A549 treated with ZK216348 at 1 μM for 4 hours (cell line): Measurements from ENCODE around the gene PCBP4. TPM values are rescaled to one million over a fixed set of nuclear protein-coding genes. Genes with fewer than 3 reads are reported as not detected.

Experiments used
- total RNA-seq: library from RNA; stranded (reverse); fragments of 200-300 nt; extraction: Qiagen RNA extraction; gene quantifications from 5 replicates; pipeline ENCODE4 v1.2.3, GENCODE V29; 2022; ENCODE audit warnings: low read depth

PCBP4 gene
- 9.3 to 16.6 TPM (median 12.9 TPM) in 5 replicates for total RNA-seq

DNA sequence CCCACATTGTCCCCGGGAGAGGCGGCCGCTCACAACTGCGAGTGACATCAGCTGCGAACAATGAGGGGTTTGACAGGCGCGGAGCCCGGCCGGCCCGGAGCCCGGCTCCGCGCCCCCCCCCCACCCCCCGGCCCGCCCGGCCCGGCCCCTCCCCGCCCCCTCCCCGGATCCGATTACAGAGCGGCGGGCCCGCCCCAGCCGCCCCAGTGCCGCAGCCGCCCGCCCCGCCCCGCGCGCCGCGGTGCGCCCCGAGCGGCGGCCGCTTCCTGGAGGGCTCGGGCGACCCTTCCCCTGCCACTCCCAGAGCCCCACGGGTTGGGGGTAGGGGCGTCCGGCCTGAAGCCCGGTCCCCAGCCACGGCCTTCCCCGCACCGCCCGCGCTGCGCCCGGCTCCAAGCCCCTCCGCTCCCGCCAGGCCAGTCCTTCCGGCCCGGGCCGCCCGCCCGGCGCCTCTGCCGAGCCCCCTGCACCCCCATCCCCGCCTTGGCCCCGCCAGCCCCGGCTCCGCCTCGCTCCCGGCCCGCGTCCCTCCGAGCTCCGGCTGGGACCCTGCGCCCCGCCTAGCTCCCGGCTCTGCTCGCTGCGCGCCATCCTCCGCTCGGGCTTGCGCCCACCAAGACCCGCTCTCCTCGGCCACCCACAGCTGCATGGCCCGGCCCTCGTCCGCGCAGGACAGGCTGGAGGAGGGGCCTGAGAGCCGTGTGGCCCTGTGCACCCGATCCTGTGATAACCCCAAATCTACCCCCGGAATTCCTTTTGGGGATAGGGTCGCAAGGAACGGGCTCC, at the start of gene PCBP4:
Gene PCBP4 (minus strand): TSS at position 71 of the 786 bp plus-strand sequence. CDS start 6,214 bp downstream, outside the sequence.

DNA sequence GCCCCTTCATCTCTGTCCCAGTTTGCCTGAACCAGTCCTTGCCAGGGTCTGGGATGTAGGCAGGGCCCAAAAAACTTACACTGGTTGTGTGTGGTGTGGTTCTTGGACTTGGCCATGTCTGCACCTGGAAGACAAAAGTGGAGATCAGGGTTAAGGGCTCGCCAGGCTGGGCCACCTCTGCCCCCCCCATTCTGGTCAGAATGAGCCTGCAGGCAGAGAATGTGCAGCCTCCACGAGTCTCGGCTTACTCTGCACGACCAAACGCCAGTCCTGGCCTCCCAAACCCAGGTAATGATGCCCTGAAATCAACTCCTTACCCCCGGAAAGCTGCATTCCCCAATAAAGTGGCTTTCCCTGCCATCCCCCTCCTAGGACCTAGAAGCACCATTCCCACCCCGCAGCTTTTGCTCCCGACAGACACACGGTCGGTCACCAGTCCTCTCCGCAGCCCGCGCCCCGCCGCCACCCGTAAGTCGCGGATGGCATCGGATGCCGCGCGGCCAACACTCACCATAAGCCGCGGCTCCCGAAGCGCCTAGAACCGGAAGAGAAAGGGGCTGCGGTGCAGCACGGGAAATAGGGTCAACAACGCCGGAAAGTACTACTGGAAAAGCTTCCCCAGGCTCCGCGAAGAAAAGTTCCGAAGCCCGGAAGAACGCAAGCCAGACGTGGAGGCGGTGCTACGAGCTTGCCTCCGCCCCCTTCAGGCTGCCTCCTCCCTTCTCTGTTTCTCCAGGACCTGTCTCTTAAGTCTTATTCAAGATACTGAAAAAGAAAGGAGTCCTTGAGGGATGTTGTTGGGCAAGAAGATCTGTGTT, 28.3 kb upstream of the PCBP4 start, which contains the start of gene RPL29:
Gene RPL29 (minus strand): TSS at position 550 of the 818 bp plus-strand sequence. CDS start 434 bp downstream, at position 116.

DNA sequence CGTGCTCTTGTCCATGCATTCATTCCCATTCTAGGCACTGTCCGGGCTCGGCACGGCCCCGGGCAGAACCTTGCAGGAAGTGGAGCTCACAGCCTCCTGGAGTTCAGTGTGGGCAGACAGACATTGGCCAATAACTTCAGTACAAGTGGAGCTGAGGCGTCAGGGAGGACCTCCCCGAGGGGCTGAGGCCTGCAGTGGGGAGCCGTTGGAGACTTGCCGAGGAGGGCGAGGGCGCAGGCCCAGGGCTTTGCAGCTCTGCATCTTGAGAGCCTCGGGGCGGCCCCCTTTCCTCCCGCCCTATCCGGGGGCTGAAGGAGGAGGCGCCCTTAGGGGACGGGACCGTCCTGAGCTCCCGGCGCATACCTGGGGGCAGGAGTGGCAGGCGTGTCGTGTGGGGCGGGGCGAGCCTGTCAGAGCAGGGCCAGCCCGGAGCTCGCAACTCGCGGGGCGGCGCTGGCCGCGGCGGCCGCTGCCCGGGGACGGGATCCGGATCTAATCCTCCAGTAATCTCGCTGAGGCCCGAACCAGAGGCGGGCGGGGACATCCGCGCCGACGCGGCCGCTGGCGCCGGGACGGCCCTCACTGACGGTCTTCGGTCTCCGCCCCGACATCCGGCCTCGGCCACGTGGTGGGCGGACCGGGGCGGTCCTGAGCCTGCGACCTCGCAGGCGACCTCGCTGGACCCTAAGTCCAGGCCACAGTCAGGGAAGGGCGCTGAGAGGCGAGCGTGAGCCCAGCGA, 15.8 kb upstream of the PCBP4 start, which contains the start of gene ACY1:
Gene ACY1 (plus strand): TSS at position 698 of the 740 bp plus-strand sequence. CDS start 530 bp downstream, outside the sequence.

DNA sequence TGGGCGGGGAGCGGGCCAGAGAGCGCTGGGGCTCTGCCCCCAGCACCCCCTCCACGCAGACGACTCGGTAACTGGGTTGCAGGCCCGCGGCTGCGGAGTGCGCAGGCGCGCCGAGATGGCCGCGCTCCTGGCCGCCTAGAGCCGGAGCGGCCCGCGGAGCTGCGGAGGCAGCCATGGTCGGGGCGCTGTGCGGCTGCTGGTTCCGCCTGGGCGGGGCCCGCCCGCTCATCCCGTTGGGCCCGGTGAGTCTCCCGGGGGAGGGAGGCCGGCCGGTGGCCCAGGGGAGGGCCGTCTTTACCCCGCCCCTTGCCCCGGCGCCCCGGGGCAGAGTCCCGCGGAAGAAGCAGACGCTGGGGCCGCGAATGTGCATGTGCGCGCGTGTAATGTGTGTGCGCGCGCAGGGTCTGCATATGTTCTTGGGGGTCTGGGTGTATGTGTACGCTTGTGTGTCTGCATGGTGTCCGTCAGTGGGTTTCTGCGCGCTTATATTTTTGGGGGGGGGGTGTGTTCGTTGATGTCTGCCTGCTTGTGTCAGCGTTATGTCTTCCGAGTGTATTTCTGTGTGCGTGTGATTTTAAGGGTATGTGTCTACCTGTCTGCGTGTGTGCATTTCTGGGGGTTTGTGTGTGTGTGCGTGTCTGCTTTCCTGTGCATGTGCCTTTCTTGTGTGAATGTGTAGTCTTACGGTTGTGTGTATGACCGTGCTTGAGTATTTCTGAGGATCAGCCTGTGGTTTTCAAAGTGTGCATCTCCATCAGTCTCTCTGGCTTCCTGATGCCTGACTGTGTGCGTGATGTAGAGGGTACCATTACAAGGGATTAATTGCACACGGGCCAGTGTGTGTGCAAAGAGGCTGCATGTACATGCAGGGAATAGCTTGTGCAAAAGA, 8.0 kb upstream of the PCBP4 start, which contains the start of gene ABHD14A:
Gene ABHD14A (plus strand): TSS at position 102 of the 889 bp plus-strand sequence. CDS start 72 bp downstream, at position 174.

DNA sequence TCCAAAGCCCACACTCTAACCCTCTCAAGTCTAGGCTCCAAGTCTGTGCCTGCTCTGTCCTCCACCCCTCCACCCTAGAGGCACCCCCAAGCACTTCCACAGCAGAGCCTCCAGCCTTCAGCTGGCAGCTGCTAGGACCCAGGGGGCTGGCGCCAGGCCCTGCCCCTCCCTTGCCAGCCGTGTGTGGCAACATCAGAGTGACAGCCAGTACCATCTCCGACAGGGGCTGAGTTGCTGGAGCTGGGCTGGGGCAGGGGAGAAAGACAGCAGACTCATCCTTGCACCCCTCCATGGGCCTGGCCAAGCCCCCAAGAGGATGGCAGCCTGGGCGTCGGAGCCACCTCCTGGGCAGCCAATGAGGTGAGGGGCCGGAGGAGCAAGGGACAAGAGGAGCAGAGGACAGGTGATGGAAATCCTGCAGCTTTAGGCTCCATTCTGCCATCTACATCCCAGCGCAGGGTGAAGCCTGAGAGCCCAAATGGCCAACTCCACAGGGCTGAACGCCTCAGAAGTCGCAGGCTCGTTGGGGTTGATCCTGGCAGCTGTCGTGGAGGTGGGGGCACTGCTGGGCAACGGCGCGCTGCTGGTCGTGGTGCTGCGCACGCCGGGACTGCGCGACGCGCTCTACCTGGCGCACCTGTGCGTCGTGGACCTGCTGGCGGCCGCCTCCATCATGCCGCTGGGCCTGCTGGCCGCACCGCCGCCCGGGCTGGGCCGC, 11.9 kb downstream of the PCBP4 start, which contains the start of gene GPR62:
Gene GPR62 (plus strand): TSS at position 207 of the 718 bp plus-strand sequence. CDS start 272 bp downstream, at position 479.

DNA sequence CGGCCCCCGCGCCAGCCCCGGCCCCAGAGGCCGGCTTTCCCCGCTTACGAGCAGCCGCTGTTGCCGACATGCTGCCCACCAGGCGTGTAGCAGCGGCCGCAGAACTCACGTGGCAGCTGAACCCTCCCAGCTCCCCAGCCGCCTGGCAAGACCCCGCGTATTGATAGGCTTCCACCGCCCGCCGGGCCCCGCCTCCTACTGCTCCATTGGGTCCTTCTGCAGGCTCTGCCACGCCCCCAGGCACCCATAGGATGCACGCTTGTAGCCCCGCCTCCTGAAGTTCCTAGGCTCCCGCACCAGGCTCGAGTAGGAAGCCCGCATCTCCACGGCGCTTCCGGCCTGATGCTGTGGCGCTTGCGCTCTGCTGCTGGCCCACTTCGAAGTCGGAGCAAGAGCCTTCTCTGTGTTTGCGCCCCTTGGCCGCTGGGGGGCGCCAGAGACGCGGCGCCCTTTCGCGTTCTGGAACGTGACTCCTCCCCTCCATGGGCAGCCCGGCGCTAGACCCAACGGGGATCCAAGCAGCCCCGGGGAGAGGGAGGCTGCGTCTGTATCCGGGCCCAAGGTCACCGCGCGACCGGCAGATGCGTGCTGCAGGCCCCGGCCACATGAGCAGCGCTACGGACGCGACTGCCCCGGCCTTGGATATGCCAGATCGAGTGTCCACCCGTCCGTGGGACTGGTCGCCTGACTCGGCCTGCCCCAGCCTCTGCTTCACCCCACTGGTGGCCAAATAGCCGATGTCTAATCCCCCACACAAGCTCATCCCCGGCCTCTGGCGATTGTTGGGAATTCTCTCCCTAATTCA, 25.3 kb downstream of the PCBP4 start, which contains the start of the genes PARP3 and RRP9:
Gene PARP3 (plus strand): TSS at position 566 of the 805 bp plus-strand sequence. CDS start 993 bp downstream, outside the sequence.
Gene RRP9 (minus strand): TSS at position 107 of the 805 bp plus-strand sequence. CDS start 37 bp downstream, at position 70.

Other genes with a start within 250 kb of the PCBP4 start
- not detected in 5 replicates for gene IQCF6, start 188.2 kb downstream of the PCBP4 start, total RNA-seq
- gene IQCF2, start 105.8 kb downstream of the PCBP4 start, total RNA-seq: not detected in 5 replicates
- not detected in 5 replicates for gene IQCF5, start 91.9 kb downstream of the PCBP4 start, total RNA-seq
- not detected in 5 replicates for gene IQCF1, start 64.1 kb downstream of the PCBP4 start, total RNA-seq
- 27.8 to 50.3 TPM (median 47.9 TPM) in 5 replicates for gene RRP9, start 25.6 kb downstream of the PCBP4 start, total RNA-seq
- gene PARP3, start 25.1 kb downstream of the PCBP4 start, total RNA-seq: 6.1 to 9.9 TPM (median 9.1 TPM) in 5 replicates
- not detected in 5 replicates for gene GPR62, start 12.1 kb downstream of the PCBP4 start, total RNA-seq
- 24.3 to 40.6 TPM (median 35.3 TPM) in 5 replicates for gene ABHD14B, start 6.6 kb upstream of the PCBP4 start, total RNA-seq
- 8.0 to 15.6 TPM (median 14.1 TPM) in 5 replicates for gene ABHD14A, start 7.6 kb upstream of the PCBP4 start, total RNA-seq
- 15.4 to 26.7 TPM (median 23.0 TPM) in 5 replicates for gene ACY1, start 16.1 kb upstream of the PCBP4 start, total RNA-seq
- gene RPL29, start 28.4 kb upstream of the PCBP4 start, total RNA-seq: 1,239 to 1,467 TPM (median 1,300 TPM) in 5 replicates
- gene DUSP7, start 89.1 kb upstream of the PCBP4 start, total RNA-seq: 16.2 to 20.6 TPM (median 18.4 TPM) in 5 replicates
- gene POC1A, start 187.0 kb upstream of the PCBP4 start, total RNA-seq: 12.2 to 19.5 TPM (median 19.2 TPM) in 5 replicates
- 38.4 to 51.7 TPM (median 49.5 TPM) in 5 replicates for gene ALAS1, start 230.7 kb upstream of the PCBP4 start, total RNA-seq